Neural cell (in vitro differentiated cells): ENCODE data around the gene AIP. TPM values are rescaled to one million over a fixed set of nuclear protein-coding genes. Genes with fewer than 3 reads are reported as not detected.

Source experiments
- H2AFZ ChIP-seq: fragments of 200-600, 300-800 bp; sonication (generic), shearing (Covaris generic); 2 replicates; pipeline ENCODE4 v1.6.0; 2014; ENCODE audit warnings: low read depth, mild to moderate bottlenecking, antibody characterized with exemption, low read length, moderate library complexity
- H3F3A ChIP-seq: fragments of 200-600 bp; shearing (Covaris generic); 2 replicates; pipeline ENCODE4 v1.6.1; 2016; ENCODE audit warnings: mild to moderate bottlenecking, moderate library complexity, mixed read lengths, antibody characterized with exemption, low read length; ENCODE audit not compliant: insufficient read depth, poor library complexity, severe bottlenecking
- H3K27ac ChIP-seq: fragments of 200-600, 300-800 bp; sonication (generic), shearing (Covaris generic); 2 replicates; pipeline ENCODE4 v1.5.1; 2014; ENCODE audit warnings: mild to moderate bottlenecking, low read length, moderate library complexity
- H3K27me3 ChIP-seq: fragments of 300-800, 200-600 bp; sonication (generic), shearing (Covaris generic); 2 replicates; pipeline ENCODE4 v1.6.0; 2014; ENCODE audit warnings: mild to moderate bottlenecking, low read depth, low read length, moderate library complexity; ENCODE audit not compliant: insufficient read depth
- H3K36me3 ChIP-seq: fragments of 300-800, 200-600 bp; sonication (generic), shearing (Covaris generic); 2 replicates; pipeline ENCODE4 v1.5.1; 2014; ENCODE audit warnings: mild to moderate bottlenecking, antibody characterized with exemption, low read length, moderate library complexity; ENCODE audit not compliant: insufficient read depth
- H3K4me2 ChIP-seq: fragments of 300-800, 200-600 bp; sonication (generic), shearing (Covaris generic); 2 replicates; pipeline ENCODE4 v1.6.0; 2014; ENCODE audit warnings: mild to moderate bottlenecking, low read length
- H3K4me3 ChIP-seq: fragments of 300-800, 200-600 bp; sonication (generic), shearing (Covaris generic); 2 replicates; pipeline ENCODE4 v1.5.1; 2014; ENCODE audit warnings: mild to moderate bottlenecking, low read length, moderate library complexity
- H3K79me2 ChIP-seq: fragments of 200-600 bp; shearing (Covaris generic); replicated peaks from 2 replicates; pipeline ENCODE4 v1.6.0; 2014; ENCODE audit warnings: mild to moderate bottlenecking, low read length, moderate library complexity; ENCODE audit not compliant: insufficient read depth
- H3K9ac ChIP-seq: fragments of 300-800, 200-600 bp; sonication (generic), shearing (Covaris generic); 2 replicates; pipeline ENCODE4 v1.6.1; 2016; ENCODE audit warnings: mild to moderate bottlenecking, low read length, mixed read lengths
- H3K9me2 ChIP-seq: fragments of 200-600 bp; shearing (Covaris generic); 2 replicates; pipeline ENCODE4 v1.6.1; 2016; ENCODE audit warnings: mild to moderate bottlenecking, low read length, mixed read lengths; ENCODE audit not compliant: insufficient read depth
- H3K9me3 ChIP-seq: fragments of 200-600, 300-800 bp; sonication (generic), shearing (Covaris generic); 2 replicates; pipeline ENCODE4 v1.6.1; 2016; ENCODE audit warnings: mild to moderate bottlenecking, mixed run types, low read length, moderate library complexity, mixed read lengths
- H4K20me1 ChIP-seq: fragments of 200-600 bp; shearing (Covaris generic); 2 replicates; pipeline ENCODE4 v1.6.1; 2016; ENCODE audit warnings: mild to moderate bottlenecking, mixed run types; ENCODE audit not compliant: insufficient read depth
- CTCF ChIP-seq: fragments of 450-650 bp; IDR thresholded peaks from 2 replicates; pipeline ENCODE4 v1.5.1; 2014; ENCODE audit warnings: antibody characterized with exemption, mild to moderate bottlenecking, moderate library complexity; ENCODE audit not compliant: poor library complexity, severe bottlenecking
- EP300 ChIP-seq: fragments of 450-650 bp; conservative IDR thresholded peaks from 2 replicates; pipeline ENCODE4 v1.6.1; 2014; ENCODE audit warnings: antibody characterized with exemption, mild to moderate bottlenecking, moderate library complexity; ENCODE audit not compliant: poor library complexity, severe bottlenecking
- EZH2 ChIP-seq: fragments of 200-600, 300-800 bp; shearing (Covaris generic), sonication (generic); IDR thresholded peaks from 2 replicates; pipeline ENCODE4 v1.6.1; 2014; ENCODE audit warnings: antibody characterized with exemption, low read length, borderline replicate concordance, mild to moderate bottlenecking; ENCODE audit not compliant: insufficient read depth, poor library complexity, severe bottlenecking
- MXI1 ChIP-seq: fragments of 450-650 bp; conservative IDR thresholded peaks from 2 replicates; pipeline ENCODE4 v1.6.1; 2014; ENCODE audit warnings: antibody characterized with exemption, mild to moderate bottlenecking; ENCODE audit not compliant: poor library complexity, severe bottlenecking
- POLR2AphosphoS5 ChIP-seq: IDR thresholded peaks from 2 replicates; pipeline ENCODE4 v1.6.1; 2012
- RAD21 ChIP-seq: fragments of 450-650 bp; conservative IDR thresholded peaks from 2 replicates; pipeline ENCODE4 v1.6.1; 2014; ENCODE audit warnings: antibody characterized with exemption, mild to moderate bottlenecking, moderate library complexity
- SMC3 ChIP-seq: fragments of 450-650 bp; conservative IDR thresholded peaks from 2 replicates; pipeline ENCODE4 v1.6.1; 2014; ENCODE audit warnings: antibody characterized with exemption, mild to moderate bottlenecking, moderate library complexity; ENCODE audit not compliant: poor library complexity
- TAF1 ChIP-seq: IDR thresholded peaks from 2 replicates; pipeline ENCODE4 v1.6.1; 2012; ENCODE audit warnings: low read depth
- polyA plus RNA-seq: library from polyadenylated mRNA; depleted of rRNA; stranded (reverse); fragments of >200 nt; gene quantifications from 2 replicates; pipeline ENCODE4 v1.2.3, GENCODE V29; 2014
- TF ChIP-seq, protein P1 (sequence below): IDR thresholded peaks from 2 replicates; pipeline ENCODE4 v1.6.1; 2012; ENCODE audit warnings: borderline replicate concordance

AIP gene
- polyA plus RNA-seq, 1 donor from 2014 or later, result 83.9 TPM

DNA sequence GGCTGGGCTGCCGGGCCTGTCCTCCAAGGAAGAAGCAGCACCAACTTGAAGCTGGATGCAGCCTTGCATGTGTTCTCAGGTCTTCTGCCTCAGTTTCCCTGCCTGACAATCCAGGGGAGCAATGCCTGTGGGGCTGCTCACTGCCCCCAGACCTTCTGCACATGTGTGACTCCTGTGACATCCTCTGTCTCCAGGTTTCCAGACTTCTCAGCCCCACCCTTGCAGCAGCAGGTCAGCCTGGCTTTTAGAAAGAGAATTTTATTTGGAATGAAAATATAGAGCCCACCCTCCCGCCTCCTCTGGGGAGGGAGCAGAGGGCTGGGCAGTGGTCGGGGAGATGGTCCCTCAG, 45.0 kb upstream of the AIP start:
- Histone ChIP-seq H3K27ac (no peak overlapping the region), H3K36me3 (no peaks in the 10 kb centered on the region)
- TF ChIP-seq RAD21, result no peak
- no peak for TF ChIP-seq TAF1
- TF ChIP-seq MXI1, result no peak
- no peak for TF ChIP-seq CTCF
- TF ChIP-seq SMC3, result no peak
- no peak for TF ChIP-seq EZH2
- TF ChIP-seq EP300, result no peak
- TF ChIP-seq, protein P1, sequence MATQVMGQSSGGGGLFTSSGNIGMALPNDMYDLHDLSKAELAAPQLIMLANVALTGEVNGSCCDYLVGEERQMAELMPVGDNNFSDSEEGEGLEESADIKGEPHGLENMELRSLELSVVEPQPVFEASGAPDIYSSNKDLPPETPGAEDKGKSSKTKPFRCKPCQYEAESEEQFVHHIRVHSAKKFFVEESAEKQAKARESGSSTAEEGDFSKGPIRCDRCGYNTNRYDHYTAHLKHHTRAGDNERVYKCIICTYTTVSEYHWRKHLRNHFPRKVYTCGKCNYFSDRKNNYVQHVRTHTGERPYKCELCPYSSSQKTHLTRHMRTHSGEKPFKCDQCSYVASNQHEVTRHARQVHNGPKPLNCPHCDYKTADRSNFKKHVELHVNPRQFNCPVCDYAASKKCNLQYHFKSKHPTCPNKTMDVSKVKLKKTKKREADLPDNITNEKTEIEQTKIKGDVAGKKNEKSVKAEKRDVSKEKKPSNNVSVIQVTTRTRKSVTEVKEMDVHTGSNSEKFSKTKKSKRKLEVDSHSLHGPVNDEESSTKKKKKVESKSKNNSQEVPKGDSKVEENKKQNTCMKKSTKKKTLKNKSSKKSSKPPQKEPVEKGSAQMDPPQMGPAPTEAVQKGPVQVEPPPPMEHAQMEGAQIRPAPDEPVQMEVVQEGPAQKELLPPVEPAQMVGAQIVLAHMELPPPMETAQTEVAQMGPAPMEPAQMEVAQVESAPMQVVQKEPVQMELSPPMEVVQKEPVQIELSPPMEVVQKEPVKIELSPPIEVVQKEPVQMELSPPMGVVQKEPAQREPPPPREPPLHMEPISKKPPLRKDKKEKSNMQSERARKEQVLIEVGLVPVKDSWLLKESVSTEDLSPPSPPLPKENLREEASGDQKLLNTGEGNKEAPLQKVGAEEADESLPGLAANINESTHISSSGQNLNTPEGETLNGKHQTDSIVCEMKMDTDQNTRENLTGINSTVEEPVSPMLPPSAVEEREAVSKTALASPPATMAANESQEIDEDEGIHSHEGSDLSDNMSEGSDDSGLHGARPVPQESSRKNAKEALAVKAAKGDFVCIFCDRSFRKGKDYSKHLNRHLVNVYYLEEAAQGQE, result no peak
- no peak for TF ChIP-seq POLR2AphosphoS5

DNA sequence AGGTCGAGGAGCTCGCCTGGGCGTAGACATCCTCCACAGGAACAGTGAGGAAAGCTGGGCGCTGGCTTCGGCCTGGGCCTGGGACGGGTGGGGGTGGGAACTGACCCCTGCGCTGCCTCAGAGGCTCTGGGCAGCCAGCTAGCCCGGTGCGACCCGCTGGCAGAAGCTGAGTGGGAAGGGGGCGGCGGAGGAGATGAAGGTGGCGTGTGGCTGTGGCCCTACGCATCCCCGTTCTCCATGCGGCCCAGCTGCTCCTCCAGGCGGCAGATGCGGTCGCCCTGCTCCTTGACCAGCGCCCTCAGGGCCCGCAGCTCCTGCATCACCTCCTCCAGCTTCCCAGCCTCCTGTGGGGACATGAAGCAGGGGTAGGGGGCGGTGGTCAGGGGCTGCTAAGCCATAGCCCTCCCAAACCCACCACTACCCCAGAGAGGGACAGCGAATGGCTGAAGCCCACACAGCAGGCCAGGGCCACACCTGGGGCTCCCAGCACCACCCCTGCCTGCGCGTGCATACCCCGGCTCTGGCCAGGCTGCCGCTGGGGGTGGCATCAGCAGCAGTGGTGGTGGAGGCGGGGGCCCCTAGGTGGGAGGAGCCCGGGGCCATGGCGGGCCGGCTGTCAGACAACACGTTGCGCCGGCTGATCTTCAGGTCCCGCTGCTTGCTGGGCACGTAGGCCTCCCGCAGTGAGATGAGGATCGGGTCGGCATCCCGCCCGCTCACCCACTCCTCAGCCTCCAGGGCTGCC, 44.5 kb upstream of the AIP start:
- no peak overlapping the region for H3K4me2 ChIP-seq
- no peak overlapping the region for H3K4me3 ChIP-seq
- H2AFZ ChIP-seq, result no peak overlapping the region
- H3K79me2 ChIP-seq, result no peaks in the 10 kb centered on the region
- H3K9ac ChIP-seq, result no peak overlapping the region
- no peak overlapping the region for H3K27ac ChIP-seq
- no peaks in the 10 kb centered on the region for H3K36me3 ChIP-seq
- no peak for TF ChIP-seq MXI1
- TF ChIP-seq TAF1, result no peak
- no peak for TF ChIP-seq EZH2
- no peak for TF ChIP-seq SMC3
- TF ChIP-seq, protein P1, result no peak
- TF ChIP-seq RAD21, result no peak
- no peak for TF ChIP-seq CTCF
- TF ChIP-seq EP300, result no peak
- no peaks in the 10 kb centered on the region for H3K27me3 ChIP-seq
- no peaks in the 10 kb centered on the region for H3F3A ChIP-seq
- no peaks in the 10 kb centered on the region for H3K9me3 ChIP-seq
- H3K9me2 ChIP-seq, result no peaks in the 10 kb centered on the region
- no peaks in the 10 kb centered on the region for H4K20me1 ChIP-seq

More for the DNA sequence above, 45.0 kb upstream of the AIP start:
- no peaks in the 10 kb centered on the region for H3K79me2 ChIP-seq
- no peaks in the 10 kb centered on the region for H3F3A ChIP-seq
- H3K9ac ChIP-seq, result no peak overlapping the region
- no peak overlapping the region for H2AFZ ChIP-seq
- H3K9me2 ChIP-seq, result no peaks in the 10 kb centered on the region
- no peak overlapping the region for H3K4me2 ChIP-seq
- no peaks in the 10 kb centered on the region for H3K27me3 ChIP-seq
- H3K4me3 ChIP-seq, result no peak overlapping the region
- no peaks in the 10 kb centered on the region for H3K9me3 ChIP-seq
- H4K20me1 ChIP-seq, result no peaks in the 10 kb centered on the region
